ENCODE measurements around the gene FOXN1. TPM values are rescaled to one million over a fixed set of nuclear protein-coding genes. Genes with fewer than 3 reads are reported as not detected.

FOXN1 gene
- total RNA-seq, 1 experiment from 2014 or later: not detected

- H3K36me3 Mint-ChIP-seq: no peaks in the 10 kb centered on the region
- ATAC-seq: no peak
Measured at GRCh38 chr17:28527181-28527681, 21.1 kb downstream of the FOXN1 start.

More at GRCh38 chr17:28527181-28527681, 21.1 kb downstream of the FOXN1 start:
- POLR2A ChIA-PET: no interaction called here
- TF ChIP-seq SOX15 (CRISPR knock-in tag; IDR thresholded peaks at IDR 0.05): no peak
- TF ChIP-seq CTCF (IDR thresholded peaks at IDR 0.05): no peak
- no peak for TF ChIP-seq MLX (CRISPR knock-in tag; IDR thresholded peaks at IDR 0.05)
- no peak for TF ChIP-seq SMAD3 (CRISPR knock-in tag; IDR thresholded peaks at IDR 0.05; ENCODE audit: borderline replicate concordance)
- no peak for TF ChIP-seq ATF2 (CRISPR knock-in tag; IDR thresholded peaks at IDR 0.05; ENCODE audit: borderline replicate concordance, low read depth)
- TF ChIP-seq KAT7 (CRISPR knock-in tag; IDR thresholded peaks at IDR 0.05; ENCODE audit: borderline replicate concordance): no peak
- TF ChIP-seq MYBL2 (CRISPR knock-in tag; IDR thresholded peaks at IDR 0.05): no peak
- no peak for TF ChIP-seq PRDM15 (CRISPR knock-in tag; IDR thresholded peaks at IDR 0.05)
- no peak for TF ChIP-seq E2F4 (CRISPR knock-in tag; IDR thresholded peaks at IDR 0.05; ENCODE audit: borderline replicate concordance, low read depth)
- CTCF ChIA-PET: no interaction called here
- no peaks in the 10 kb centered on the region for H3K9me3 Mint-ChIP-seq
- no peak overlapping the region for H3K4me3 Mint-ChIP-seq
- no peak for DNase-seq (ENCODE audit: low spot score)
- no peaks in the 10 kb centered on the region for H3K27me3 Mint-ChIP-seq (ENCODE audit: low read depth)
- no peak overlapping the region for H3K27ac Mint-ChIP-seq
- H3K4me1 Mint-ChIP-seq: no peaks in the 10 kb centered on the region

Data from WTC11 (cell line).